NCI-H460 (cell line): ENCODE data around the gene FKBP5. TPM values are rescaled to one million over a fixed set of nuclear protein-coding genes. Genes with fewer than 3 reads are reported as not detected.
"Not testable (repeated sequence)": the region's sequence is repeated elsewhere in the genome, so short reads cannot be mapped to it uniquely, and the experiment has no call there.

Experiments used
- DNase-seq: peaks from one replicate; pipeline ENCODE4 v3.0.0-alpha.2; 2016; ENCODE audit warnings: low read depth; ENCODE audit errors: extremely low read depth
- total RNA-seq: library from RNA; depleted of rRNA; stranded (reverse); fragments of >200 nt; shearing (Covaris generic); gene quantifications from 2 replicates; pipeline ENCODE4 v1.2.3, GENCODE V29; 2014

Gene FKBP5
- total RNA-seq, 1 experiment from 2014 or later, result 8.9 TPM

DNA sequence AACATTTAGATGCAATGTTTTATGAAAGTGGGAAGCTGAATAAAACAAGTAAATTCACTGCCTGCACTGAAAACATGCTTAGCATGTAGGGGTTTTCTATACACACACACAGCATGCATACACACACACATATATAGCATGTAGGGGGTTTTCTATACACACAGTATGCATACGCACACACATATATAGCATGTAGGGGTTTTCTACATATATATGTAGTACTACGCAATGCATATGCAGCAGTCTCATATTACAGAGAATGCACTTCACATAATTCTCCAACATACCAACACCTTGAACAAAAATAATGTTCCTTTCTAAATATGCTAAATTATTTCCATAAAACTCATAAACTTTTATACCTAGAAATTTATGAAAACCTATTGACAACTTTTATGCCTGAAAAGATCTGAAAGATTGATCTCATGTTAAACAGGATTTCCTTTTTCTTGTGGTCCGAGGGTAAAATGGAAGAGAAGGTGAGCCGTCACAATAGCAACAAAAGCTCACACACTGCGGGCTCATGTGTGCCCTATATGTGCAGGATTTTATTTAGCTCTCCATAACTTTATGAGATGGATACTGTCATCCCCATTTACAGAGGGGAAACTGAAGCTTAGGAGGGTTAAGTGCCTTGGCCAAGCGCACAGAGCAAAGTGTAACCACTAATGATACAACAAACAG, 94.1 kb downstream of the FKBP5 start:
- no peak for DNase-seq

DNA sequence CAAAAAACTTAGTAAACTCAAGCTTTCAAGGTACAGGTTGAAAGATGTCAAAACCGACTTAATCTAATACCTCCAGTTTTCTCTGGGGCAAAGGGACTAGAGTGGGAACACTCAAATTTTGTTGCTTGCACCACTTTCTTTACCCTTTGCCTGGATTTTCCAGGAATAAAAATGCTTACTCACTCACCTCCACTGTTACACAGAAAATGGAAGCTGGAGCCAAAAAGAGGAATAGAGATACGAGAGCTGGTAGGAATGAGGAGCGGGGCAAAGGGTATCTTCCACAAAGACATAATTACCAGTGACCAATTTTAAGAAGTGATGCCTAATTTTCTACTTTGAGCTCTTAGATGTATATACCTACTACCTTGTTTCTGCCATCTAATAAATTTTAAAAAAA, 96.5 kb downstream of the FKBP5 start:
- no peak for DNase-seq

DNA sequence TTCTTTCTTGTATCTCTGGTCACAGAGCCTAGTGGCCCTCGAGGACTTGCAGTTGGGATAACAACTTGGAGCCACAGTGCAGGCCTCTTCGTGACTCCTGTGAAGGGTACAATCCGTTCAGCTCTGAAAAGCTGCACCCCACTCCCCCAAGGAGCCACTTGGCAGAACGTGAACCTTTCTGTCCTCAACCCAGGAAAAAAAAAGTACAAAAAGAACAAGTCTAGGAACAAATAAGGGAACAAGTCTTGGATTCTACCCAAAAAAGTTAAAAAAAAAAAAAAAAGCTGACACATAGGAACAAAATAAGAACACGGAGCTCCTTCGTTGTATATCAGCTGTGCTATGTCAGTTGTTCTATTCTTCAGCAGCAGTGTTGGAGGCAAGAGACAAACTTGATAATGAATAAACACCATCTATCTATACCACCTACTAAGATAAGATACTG, 98.1 kb downstream of the FKBP5 start:
- no peak for DNase-seq

DNA sequence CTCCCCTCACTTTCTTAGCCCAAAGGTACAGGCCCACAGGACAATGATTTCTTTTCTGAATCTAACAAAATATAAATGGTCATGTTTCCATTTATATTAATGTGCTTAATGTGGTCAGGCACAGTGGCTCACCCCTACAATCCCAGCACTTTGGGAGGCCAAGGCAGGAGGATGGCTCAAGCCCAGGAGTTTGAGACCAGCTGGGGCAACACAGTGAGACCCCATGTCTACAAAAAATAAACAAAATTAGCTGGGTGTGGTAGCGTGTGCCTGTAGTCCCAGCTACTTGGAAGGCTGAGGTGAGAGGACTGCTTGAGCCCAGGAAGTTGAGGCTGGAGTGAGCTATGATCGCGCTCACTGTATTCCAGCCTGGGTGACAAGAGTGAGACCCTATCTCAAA, 98.8 kb downstream of the FKBP5 start:
- no peak for DNase-seq

GRCh38 chr6:35589201-35589739, 99.4 kb downstream of the FKBP5 start:
- DNase-seq, result no peak

- DNase-seq, result no peak
Observed at GRCh38 chr6:35587167-35587566, 101.5 kb downstream of the FKBP5 start.

GRCh38 chr6:35586542-35586941, 102.2 kb downstream of the FKBP5 start:
- no peak for DNase-seq

GRCh38 chr6:35585658-35586057, 103.1 kb downstream of the FKBP5 start:
- DNase-seq, result no peak

DNA sequence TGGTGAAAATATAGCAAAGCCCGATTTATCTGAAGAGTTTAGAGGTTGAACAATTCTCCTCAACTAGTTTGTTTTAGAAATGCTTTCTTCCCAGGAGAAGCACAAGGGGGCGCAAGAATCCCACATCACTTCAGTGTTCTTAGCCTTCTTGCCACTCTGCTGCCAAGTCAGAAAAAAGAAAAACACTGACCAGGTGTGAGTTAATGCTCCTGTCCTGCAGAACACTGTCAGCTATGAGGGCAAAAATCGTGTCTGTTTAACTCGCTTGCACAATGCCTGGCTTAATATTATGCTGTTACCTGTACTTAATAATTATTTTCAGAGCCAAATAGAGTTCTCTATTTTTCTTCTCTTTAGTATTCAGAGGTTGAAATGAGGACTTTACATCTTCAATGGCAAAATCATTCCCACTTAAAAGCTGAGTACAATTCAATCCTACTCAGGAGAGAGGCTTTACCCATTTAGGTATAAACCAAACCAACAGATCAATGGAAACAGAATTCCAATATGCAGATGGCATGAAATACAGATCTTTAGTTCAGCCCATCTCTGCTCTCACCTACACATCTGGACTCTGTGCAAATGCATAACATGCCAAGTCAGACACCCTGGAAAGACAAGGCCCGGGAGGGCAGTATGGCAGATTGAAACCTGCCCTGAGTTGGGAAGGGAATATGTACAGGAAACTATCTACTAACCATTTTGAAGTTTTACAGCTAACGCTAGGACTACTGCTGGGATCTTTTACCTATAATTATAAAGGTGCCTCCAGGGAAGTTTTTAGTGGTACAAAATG, 104.6 kb downstream of the FKBP5 start:
- DNase-seq, result peak; percentile 54

- no peak for DNase-seq
Observed at GRCh38 chr6:35582315-35582714, 106.4 kb downstream of the FKBP5 start.

- no peak for DNase-seq
Observed at GRCh38 chr6:35581633-35582032, 107.1 kb downstream of the FKBP5 start.

GRCh38 chr6:35580836-35581235, 107.9 kb downstream of the FKBP5 start:
- DNase-seq, result no peak

- no peak for DNase-seq
Observed at GRCh38 chr6:35576682-35577081, 112.0 kb downstream of the FKBP5 start.

GRCh38 chr6:35573495-35574110, 115.1 kb downstream of the FKBP5 start:
- DNase-seq, result no peak

DNA sequence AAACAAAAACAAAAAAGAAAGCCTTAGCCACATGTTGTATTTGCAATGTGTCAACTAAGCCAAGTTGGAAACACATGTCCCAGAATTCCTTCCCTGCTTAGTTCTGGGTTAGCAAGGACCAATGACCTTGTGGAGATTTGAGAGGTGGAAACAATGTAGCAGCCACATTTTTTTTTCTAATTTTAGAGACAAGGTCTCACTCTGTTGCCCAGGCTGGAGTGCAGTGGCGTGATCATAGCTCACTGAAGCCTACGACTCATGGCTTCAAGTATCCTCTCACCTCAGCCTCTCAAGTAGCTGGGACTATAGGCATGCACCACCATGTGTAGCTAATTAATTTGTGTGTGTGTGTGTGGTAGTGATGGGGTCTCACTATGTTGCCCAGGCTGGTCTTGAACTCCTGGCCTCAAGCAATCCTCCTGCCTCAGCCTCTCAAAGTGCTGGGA, 117.8 kb downstream of the FKBP5 start:
- not testable (repeated sequence) for DNase-seq

- no peak for DNase-seq
Observed at GRCh38 chr6:35569011-35569461, 119.7 kb downstream of the FKBP5 start.

- no peak for DNase-seq
Observed at GRCh38 chr6:35566794-35567193, 121.9 kb downstream of the FKBP5 start.

DNA sequence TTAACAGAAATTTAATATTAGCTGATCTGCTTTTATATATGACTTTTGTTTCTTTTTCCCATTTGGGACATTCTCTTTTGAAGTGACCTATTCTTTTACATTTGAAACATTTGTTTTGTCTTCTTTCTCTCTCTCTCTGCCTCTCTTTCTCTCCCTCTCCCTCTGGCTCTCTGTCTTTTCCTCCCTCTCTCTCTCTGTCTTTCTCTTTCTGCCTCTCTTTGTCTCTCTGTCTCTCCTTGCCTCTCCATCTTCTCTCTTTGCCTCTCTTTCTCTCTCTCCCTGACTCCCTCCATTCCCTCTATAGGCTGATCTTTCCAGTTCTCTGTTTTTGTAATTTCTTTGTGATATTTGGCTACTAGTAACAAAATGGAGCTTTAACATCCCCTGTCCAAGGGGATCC, 124.0 kb downstream of the FKBP5 start:
- no peak for DNase-seq

- DNase-seq, result no peak
Observed at GRCh38 chr6:35562060-35562459, 126.7 kb downstream of the FKBP5 start.

- no peak for DNase-seq
Observed at GRCh38 chr6:35561113-35561512, 127.6 kb downstream of the FKBP5 start.

GRCh38 chr6:35558571-35558970, 130.1 kb downstream of the FKBP5 start:
- no peak for DNase-seq
